HG03108 (cell line): ENCODE measurements around the gene EFNA2.
A peak's percentile ranks its signal among the peaks of the same experiment; 100 is the strongest.
"Not testable (repeated sequence)": the region's sequence is repeated elsewhere in the genome, so short reads cannot be mapped to it uniquely, and the experiment has no call there.

Experiments
- ATAC-seq: cut with Tn5 transposase; IDR thresholded peaks from one replicate; pipeline ENCODE4 v1.9.1; 2021; ENCODE audit warnings: moderate library complexity; ENCODE audit not compliant: unreplicated experiment

The EFNA2 gene

DNA sequence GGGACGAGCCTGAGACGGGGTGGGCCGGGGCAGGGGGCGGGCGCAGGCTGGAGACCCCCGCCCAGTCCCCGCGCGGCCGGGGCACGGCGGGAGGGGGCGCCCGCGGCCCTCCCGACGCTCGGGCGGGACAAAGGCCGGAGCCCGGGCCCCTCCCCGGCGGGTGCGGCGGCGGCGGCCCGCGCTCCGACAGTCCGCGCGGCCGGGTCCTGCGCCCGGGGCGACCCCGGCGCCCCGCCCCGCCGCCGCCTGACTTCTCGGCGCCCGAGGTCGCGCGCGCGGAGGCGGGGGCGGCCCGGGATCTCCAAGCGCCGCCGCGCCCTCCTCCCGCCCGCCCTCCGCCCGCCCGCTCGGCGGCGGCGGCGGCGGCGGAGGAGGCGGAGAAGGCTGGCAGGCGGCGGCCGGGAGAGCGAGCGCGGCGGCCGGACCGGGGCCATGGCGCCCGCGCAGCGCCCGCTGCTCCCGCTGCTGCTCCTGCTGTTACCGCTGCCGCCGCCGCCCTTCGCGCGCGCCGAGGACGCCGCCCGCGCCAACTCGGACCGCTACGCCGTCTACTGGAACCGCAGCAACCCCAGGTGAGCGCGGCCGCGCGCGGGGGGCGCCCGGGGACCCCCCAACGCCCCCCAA lies at the start of gene EFNA2:
Gene EFNA2, plus strand, starts transcription at position 137 of the 624 bp plus-strand sequence. Its CDS starts 296 bp downstream, at position 433.
- no peak for ATAC-seq

DNA sequence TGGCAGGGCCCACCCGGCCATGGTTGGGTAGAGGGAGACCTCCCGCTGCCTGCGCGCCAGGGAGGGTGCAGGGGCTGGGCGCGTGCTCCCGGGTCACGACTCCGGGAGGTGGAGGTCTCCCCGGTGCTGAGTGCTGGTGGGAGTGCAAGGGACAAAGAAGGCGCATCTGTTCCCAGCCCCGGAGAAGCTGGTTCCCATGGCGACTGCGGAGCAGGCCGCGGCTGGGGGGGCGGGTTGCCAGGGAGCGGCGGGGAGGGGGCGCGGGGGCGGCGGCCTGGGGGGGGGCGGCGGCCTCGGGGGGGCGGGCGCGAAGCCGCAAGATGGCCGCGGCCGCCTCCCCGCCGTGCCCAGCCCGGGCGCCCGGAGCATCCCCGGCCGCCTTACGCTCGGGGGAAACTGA lies 49.1 kb upstream of the EFNA2 start:
- no peak for ATAC-seq

DNA sequence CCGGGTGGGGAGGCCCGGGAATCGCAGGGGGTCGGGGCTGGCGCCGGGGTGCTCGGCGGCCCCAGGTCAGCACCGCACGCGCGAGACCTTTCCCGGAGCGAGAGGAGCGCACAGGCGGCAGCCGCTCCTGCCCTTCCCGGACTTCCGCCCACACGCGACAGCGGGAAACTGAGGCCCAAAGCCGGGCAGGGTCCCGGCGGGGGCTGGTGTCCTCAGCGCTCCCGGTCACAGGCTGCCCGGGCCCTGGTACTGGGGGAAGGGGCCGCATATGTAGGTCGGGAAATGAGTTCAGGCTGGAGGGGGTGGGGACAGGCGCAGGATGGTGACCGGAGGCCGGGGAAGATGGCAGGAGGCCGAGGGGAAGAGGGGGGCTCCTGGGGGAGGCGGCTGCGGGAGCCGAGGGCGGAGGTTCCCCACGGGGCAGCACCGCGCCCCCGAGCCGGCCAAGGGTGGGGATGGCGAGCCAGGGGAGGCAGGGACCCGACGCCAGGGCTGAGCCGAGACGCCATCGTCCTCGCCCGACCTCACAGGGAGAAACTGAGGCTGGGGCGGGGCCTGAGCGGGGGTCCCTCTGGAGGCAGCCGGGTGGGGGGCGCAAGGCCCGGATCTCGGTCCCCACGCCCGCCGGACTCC lies 48.5 kb upstream of the EFNA2 start:
- ATAC-seq = no peak

DNA sequence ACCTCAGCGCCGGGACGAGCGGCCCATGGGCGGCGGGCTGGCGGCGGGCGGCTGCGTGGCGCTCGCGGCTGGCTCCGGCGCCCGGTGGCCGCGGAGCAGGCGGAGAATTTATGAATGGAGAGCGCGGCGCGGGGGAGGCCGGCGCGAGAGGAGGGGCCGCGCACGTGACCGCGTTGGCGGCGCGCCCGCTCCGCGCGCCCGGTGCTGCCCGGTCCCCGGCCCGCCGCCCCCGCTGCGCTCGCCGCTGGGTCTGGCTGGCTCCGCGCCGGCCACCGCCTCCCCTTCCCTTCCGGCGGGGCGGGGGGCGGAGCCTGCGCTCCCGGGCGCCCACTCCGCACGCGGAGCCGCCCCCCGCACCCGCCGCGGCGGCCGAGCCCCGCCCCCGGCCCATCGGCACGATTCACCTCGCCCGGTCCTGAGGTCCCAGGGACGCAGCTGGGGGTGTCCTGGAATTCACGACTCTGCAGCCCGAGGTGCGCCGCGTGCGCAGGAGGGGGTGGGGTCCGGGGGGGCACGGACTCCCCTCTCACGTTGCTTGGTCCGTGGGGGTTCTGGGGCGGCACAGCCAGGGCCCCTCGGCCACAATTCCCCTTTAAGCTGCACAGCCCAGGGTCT lies 47.8 kb upstream of the EFNA2 start, which contains the start of gene CBARP:
Gene CBARP, minus strand, starts transcription at position 252 of the 615 bp plus-strand sequence. CDS start 1,905 bp downstream, outside the sequence.
- no peak for ATAC-seq

GRCh38 chr19:1238369-1239303 lies 47.0 kb upstream of the EFNA2 start:
- ATAC-seq = no peak

GRCh38 chr19:1239420-1239795 lies 46.3 kb upstream of the EFNA2 start:
- no peak for ATAC-seq

GRCh38 chr19:1239796-1240737 lies 45.6 kb upstream of the EFNA2 start:
- ATAC-seq = no peak

DNA sequence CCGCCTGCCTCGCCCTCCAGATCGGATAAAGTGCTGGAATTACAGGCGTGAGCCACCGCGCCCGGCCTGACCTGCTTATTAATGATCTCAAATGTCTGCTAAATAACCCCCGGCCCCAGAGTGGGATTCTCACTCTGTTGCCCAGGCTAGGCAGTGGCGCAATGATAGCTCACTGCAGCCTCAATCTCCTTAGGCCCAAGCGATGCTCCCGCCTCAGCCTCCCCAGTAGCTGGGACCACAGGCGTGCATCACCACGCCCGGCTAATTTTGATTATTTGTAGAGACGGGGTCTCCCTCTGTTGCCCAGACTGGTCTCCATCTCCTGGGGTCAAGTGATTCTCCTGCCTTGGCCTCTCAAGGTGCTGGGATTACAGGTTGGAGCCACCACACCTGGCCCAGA lies 44.7 kb upstream of the EFNA2 start:
- ATAC-seq = no peak

DNA sequence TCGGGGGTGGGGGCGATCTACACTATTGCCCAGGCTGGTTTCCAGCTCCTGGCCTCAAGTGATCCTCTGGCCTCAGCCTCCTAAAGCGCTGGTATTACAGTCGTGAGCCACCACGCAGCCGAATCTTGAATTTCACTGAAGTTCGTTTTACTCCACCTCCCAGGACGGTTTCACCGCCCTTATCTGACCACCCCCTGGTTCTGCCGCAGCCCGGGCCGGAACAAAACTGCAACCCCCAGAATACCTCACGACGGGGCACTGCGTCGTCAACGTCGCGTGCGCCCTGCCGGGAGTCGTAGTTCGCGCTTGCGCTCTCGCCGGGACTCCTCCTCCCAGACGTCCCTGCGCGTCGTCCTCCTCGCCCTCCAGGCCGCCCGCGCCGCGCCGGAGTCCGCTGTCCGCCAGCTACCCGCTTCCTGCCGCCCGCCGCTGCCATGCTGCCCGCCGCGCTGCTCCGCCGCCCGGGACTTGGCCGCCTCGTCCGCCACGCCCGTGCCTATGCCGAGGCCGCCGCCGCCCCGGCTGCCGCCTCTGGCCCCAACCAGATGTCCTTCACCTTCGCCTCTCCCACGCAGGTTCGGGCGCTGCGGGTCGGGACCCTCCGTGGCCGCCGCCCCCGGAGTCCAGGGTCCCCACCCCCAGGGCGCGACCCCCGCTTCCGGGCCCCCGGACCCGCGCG lies 44.1 kb upstream of the EFNA2 start, which contains the start of gene ATP5F1D:
Gene ATP5F1D, plus strand, starts transcription at position 335 of the 679 bp plus-strand sequence. Its CDS starts 100 bp downstream, at position 435.
- peak; percentile 42 for ATAC-seq

DNA sequence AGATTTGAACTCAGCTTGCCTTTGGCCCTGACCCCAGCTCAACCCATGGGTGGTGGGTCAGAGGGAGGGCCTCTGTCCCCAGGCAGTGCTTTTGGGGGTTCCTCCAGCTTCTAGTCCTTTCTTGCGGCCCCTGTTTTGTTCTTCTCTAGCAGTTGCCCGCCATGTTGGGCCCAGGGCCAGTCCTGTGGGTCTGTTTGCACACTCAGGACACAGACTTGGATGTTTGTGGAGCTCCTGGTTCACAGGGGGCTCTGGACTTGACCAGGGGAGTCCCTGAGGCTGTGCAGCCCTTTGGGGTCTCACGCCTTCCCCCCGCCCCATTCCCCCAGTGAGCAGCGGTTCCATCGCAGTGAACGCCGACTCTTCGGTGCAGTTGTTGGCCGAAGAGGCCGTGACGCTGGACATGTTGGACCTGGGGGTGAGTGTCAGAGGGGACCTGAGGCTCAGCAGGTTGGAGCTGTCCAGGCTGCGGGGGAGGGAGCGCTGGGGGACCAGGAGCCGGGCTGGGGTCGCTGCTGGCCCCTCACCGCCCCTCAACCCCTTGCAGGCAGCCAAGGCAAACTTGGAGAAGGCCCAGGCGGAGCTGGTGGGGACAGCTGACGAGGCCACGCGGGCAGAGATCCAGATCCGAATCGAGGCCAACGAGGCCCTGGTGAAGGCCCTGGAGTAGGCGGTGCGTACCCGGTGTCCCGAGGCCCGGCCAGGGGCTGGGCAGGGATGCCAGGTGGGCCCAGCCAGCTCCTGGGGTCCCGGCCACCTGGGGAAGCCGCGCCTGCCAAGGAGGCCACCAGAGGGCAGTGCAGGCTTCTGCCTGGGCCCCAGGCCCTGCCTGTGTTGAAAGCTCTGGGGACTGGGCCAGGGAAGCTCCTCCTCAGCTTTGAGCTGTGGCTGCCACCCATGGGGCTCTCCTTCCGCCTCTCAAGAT lies 41.6 kb upstream of the EFNA2 start:
- peak; percentile 20 for ATAC-seq

DNA sequence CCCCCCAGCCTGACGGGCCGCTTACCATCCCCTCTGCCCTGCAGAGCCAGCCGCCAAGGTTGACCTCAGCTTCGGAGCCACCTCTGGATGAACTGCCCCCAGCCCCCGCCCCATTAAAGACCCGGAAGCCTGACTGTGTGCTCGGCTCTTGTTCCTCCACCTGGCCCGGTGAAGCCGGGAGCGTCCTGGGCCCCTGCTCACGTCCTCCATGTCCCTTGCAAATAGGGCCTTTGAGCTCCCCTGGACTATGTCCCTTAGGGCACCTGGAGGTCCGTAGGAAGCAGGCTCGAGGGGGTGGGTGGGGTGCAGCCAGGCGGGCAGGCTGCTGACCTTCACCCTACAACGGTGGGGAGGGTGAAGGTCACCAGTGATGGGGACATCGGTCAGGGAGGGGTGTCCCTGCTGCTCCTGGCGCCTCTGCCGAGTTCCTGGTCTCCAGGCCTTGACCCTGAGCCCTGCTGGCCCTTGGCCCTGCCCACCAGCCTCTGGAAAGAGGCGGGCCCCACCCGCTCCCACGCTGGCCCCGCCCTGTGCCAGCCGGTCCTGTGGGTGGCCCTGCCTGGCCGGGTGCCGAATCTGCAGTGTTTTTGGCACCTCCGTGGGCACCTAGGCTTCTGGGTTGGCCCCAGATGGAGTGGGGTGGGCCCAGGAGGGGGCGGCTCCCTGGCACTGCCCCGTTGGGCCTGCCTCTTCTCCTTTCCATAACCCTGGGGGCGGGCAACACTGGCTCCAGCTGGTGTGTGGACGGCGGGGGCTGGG lies 40.8 kb upstream of the EFNA2 start:
- ATAC-seq = no peak

GRCh38 chr19:1245494-1246264 lies 40.0 kb upstream of the EFNA2 start:
- no peak for ATAC-seq

- ATAC-seq = not testable (repeated sequence)
These were observed 39.2 kb upstream of the EFNA2 start for GRCh38 chr19:1246265-1247087.

DNA sequence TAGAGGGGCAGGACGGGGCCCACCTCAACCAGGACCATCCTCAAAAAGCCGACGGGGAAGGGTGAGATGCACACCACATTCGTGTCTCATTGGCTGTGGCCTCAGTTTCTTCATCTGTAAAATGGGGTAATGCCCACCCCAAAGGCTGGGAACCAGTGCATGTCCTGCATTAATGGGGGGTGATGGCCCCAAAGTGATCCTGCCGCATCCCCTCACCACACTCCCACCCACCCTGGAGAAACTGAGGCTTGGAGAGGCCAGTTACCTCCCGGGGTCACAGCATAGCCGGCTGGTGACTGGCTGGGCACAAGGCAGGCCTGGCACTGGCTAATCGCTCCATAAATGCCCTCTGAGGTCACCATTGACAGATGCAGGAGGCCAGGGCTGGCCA lies 37.9 kb upstream of the EFNA2 start:
- ATAC-seq = no peak

GRCh38 chr19:1248139-1248785 lies 37.4 kb upstream of the EFNA2 start, which contains the start of gene MIDN:
TSS of gene MIDN (plus strand) at chr19:1248583. CDS start at chr19:1250297, 1,714 bp downstream.
- peak; percentile 11 for ATAC-seq
